PC-9 (cell line): ENCODE measurements around the gene PROM1. TPM values are rescaled to one million over a fixed set of nuclear protein-coding genes. Genes with fewer than 3 reads are reported as not detected.

Source experiments
- BruUV-seq: library from RNA; stranded (reverse); fragments of 400-500 nt; replicated peaks from 2 replicates; lab custom pipeline; 2021; lab: Mats Ljungman, UMichigan
- CTCF ChIA-PET: fragments of 300-600 bp; sonication (Branson Sonifier 250); formaldehyde crosslinking; loops from one replicate; lab custom pipeline; 2022; ENCODE audit warnings: antibody characterized with exemption; lab: Charles Lee
- POLR2A ChIA-PET: fragments of 300-600 bp; sonication (Branson Sonifier 250); formaldehyde crosslinking; loops from one replicate; lab custom pipeline; 2022; ENCODE audit warnings: antibody characterized with exemption; ENCODE audit not compliant: unreplicated experiment; lab: Charles Lee
- DNase-seq, 2 experiments: peaks; one replicate each; pipeline versions ENCODE4 v3.0.0 to v3.0.0-alpha.2; 2015 to 2022; ENCODE audit warnings: mixed read lengths in 1 of 2
- H2AFZ ChIP-seq: fragments of 200-600 bp; sonication (generic); 2 replicates; pipeline ENCODE4 v1.8.1; 2017; ENCODE audit warnings: antibody characterized with exemption
- H3F3A ChIP-seq: fragments of 200-600 bp; sonication (generic); 2 replicates; pipeline ENCODE4 v1.8.1; 2017; ENCODE audit warnings: antibody characterized with exemption, mild to moderate bottlenecking, low read depth; ENCODE audit not compliant: insufficient read depth
- H3K27ac ChIP-seq: fragments of 200-600 bp; sonication (generic); 2 replicates; pipeline ENCODE4 v1.6.1; 2016; ENCODE audit warnings: mixed run types
- H3K27me3 ChIP-seq: fragments of 200-600 bp; sonication (generic); 2 replicates; pipeline ENCODE4 v1.6.1; 2016; ENCODE audit warnings: low read depth, mixed run types; ENCODE audit not compliant: insufficient read depth
- H3K36me3 ChIP-seq: fragments of 200-600 bp; sonication (generic); 2 replicates; pipeline ENCODE4 v1.6.1; 2016; ENCODE audit warnings: low read depth, mixed run types
- H3K4me1 ChIP-seq: fragments of 200-600 bp; sonication (generic); replicated peaks from 2 replicates; pipeline ENCODE4 v1.6.1; 2016; ENCODE audit warnings: mixed run types; ENCODE audit not compliant: insufficient read depth
- H3K4me2 ChIP-seq: fragments of 200-600 bp; sonication (generic); 2 replicates; pipeline ENCODE4 v1.6.1; 2017; ENCODE audit warnings: mixed run types
- H3K4me3 ChIP-seq: fragments of 200-600 bp; sonication (generic); 2 replicates; pipeline ENCODE4 v1.6.1; 2016; ENCODE audit warnings: mixed run types
- H3K79me2 ChIP-seq: fragments of 200-600 bp; sonication (generic); 2 replicates; pipeline ENCODE4 v1.6.1; 2017; ENCODE audit warnings: low read depth, mixed run types
- H3K9me2 ChIP-seq: fragments of 200-600 bp; sonication (generic); 2 replicates; pipeline ENCODE4 v1.8.1; 2017; ENCODE audit warnings: mild to moderate bottlenecking; ENCODE audit not compliant: insufficient read depth
- H3K9me3 ChIP-seq: fragments of 200-600 bp; sonication (generic); 2 replicates; pipeline ENCODE4 v1.8.1; 2016; ENCODE audit warnings: low read depth; ENCODE audit not compliant: insufficient read depth
- H4K20me1 ChIP-seq: fragments of 200-600 bp; sonication (generic); 2 replicates; pipeline ENCODE4 v1.8.1; 2017; ENCODE audit not compliant: insufficient read depth
- EZH2 ChIP-seq: fragments of 200-600 bp; sonication (generic); IDR thresholded peaks from 2 replicates; pipeline ENCODE4 v1.8.0; 2017; ENCODE audit warnings: antibody characterized with exemption, low read depth
- intact Hi-C: fragments of 100-400 bp; cut with micrococcal nuclease; formaldehyde crosslinking; loops from one replicate; pipeline ENCODE4 v1.10.0; 2022; ENCODE audit not compliant: unreplicated experiment
- total RNA-seq: library from RNA; stranded (reverse); gene quantifications from 2 replicates; pipeline ENCODE4 v1.2.3, GENCODE V29; 2021
- TF ChIP-seq, protein P1 (sequence below): fragments of 200-600 bp; sonication (generic); conservative IDR thresholded peaks from 2 replicates; pipeline ENCODE4 v1.6.1; 2017; ENCODE audit warnings: mixed run types, antibody characterized with exemption, mild to moderate bottlenecking, moderate library complexity

Gene PROM1
- total RNA-seq, 1 experiment from 2014 or later, result not detected

DNA sequence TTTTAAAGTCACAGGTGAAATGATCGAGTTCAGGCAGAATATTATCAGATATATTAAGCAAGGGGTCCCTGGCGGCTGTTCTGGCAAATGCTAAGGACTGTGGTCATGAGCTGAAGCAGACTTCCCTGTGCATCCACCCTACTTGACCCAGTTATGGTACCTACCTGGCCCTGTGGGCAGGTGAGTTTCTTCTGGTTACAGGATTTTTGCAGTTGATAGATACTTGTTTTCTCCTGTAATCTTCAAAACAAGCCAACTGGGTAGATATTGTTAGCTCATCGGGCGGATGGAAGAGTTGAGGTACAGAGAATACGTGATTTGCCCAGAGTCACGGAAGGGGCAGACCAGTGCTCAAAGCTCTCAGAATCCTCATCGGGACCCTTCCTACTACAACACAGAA, 18.5 kb upstream of the PROM1 start:
- TF ChIP-seq, protein P1, sequence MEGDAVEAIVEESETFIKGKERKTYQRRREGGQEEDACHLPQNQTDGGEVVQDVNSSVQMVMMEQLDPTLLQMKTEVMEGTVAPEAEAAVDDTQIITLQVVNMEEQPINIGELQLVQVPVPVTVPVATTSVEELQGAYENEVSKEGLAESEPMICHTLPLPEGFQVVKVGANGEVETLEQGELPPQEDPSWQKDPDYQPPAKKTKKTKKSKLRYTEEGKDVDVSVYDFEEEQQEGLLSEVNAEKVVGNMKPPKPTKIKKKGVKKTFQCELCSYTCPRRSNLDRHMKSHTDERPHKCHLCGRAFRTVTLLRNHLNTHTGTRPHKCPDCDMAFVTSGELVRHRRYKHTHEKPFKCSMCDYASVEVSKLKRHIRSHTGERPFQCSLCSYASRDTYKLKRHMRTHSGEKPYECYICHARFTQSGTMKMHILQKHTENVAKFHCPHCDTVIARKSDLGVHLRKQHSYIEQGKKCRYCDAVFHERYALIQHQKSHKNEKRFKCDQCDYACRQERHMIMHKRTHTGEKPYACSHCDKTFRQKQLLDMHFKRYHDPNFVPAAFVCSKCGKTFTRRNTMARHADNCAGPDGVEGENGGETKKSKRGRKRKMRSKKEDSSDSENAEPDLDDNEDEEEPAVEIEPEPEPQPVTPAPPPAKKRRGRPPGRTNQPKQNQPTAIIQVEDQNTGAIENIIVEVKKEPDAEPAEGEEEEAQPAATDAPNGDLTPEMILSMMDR, result no peak
- TF ChIP-seq EZH2, result no peak
- intact Hi-C loops, result no loop called here

DNA sequence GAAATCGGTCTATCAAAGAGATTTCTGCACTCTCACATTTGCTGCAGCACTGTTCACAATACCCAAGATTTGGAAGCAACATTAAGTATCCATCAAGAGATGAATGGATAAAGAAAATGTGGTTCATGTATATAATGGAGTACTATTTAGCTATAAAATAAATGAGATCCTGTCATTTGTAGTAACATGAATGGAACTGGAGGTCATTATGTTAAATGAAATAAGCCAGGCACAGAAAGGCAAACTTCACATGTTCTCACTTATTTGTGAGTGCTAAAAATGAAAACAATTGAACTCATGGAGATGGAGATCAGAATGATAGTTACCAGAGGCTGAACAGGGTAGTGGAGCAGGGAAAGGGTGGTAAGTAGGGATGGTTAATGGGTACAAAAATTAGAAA, 17.0 kb upstream of the PROM1 start:
- no peak overlapping the region for H2AFZ ChIP-seq
- intact Hi-C loops, result no loop called here
- BruUV-seq, result no TSS peak
- no peaks in the 10 kb centered on the region for H3K9me3 ChIP-seq
- no peaks in the 10 kb centered on the region for H3F3A ChIP-seq
- no peak overlapping the region for H3K4me3 ChIP-seq
- CTCF ChIA-PET, result no interaction called here
- H3K9me2 ChIP-seq, result no peaks in the 10 kb centered on the region
- H3K79me2 ChIP-seq, result no peaks in the 10 kb centered on the region
- H3K27me3 ChIP-seq, result peaks cover 11% of the 10 kb centered on the region; the same call in 1 of the 2 replicates
- TF ChIP-seq EZH2, result no peak
- TF ChIP-seq, protein P1, result no peak
- no peaks in the 10 kb centered on the region for H4K20me1 ChIP-seq
- H3K4me2 ChIP-seq, result no peak overlapping the region
- H3K36me3 ChIP-seq, result no peaks in the 10 kb centered on the region
- no peak overlapping the region for H3K27ac ChIP-seq
- no peak for DNase-seq
- POLR2A ChIA-PET, result interaction anchor here (0.6 kb wide), 1 partner anchor 315 kb away, joined by 3 read pairs; no protein-coding TSS in a partner anchor
- H3K4me1 ChIP-seq, result no peaks in the 10 kb centered on the region

More for the DNA sequence above, 18.5 kb upstream of the PROM1 start:
- Histone ChIP-seq H3K79me2 (no peaks in the 10 kb centered on the region), H3K27me3 (peaks cover 11% of the 10 kb centered on the region; the same call in 1 of the 2 replicates), H3K4me2 (no peak overlapping the region), H3K4me3 (no peak overlapping the region), H2AFZ (no peak overlapping the region), H4K20me1 (no peaks in the 10 kb centered on the region), H3K27ac (no peak overlapping the region), H3K9me2 (no peaks in the 10 kb centered on the region), H3F3A (no peaks in the 10 kb centered on the region), H3K36me3 (no peaks in the 10 kb centered on the region), H3K9me3 (no peaks in the 10 kb centered on the region), H3K4me1 (no peaks in the 10 kb centered on the region)
- POLR2A ChIA-PET, result no interaction called here
- no peak for DNase-seq
- CTCF ChIA-PET, result no interaction called here
- no TSS peak for BruUV-seq

- Histone ChIP-seq H3K9me2 (no peaks in the 10 kb centered on the region), H3K9me3 (no peaks in the 10 kb centered on the region), H3K79me2 (no peaks in the 10 kb centered on the region), H2AFZ (no peak overlapping the region), H3K4me3 (no peak overlapping the region), H3K4me2 (no peak overlapping the region), H3K27me3 (0 out of 2 replicates have a peak, but pooled peaks cover 1% of the 10 kb centered on the region), H3K27ac (no peak overlapping the region), H3K36me3 (no peaks in the 10 kb centered on the region), H4K20me1 (no peaks in the 10 kb centered on the region), H3F3A (no peaks in the 10 kb centered on the region), H3K4me1 (no peaks in the 10 kb centered on the region)
- no TSS peak for BruUV-seq
- POLR2A ChIA-PET, result no interaction called here
- intact Hi-C loops, result loop anchor here (10.0 kb wide), 1 partner anchor 92 kb away; no protein-coding TSS in a partner anchor
- CTCF ChIA-PET, result no interaction called here
- no peak for DNase-seq
- no peak for TF ChIP-seq EZH2
- TF ChIP-seq, protein P1, result no peak
Observed at GRCh38 chr4:16092682-16093319, 9.0 kb upstream of the PROM1 start.
